ENCODE data around the gene GPR33.

GPR33 gene

DNA sequence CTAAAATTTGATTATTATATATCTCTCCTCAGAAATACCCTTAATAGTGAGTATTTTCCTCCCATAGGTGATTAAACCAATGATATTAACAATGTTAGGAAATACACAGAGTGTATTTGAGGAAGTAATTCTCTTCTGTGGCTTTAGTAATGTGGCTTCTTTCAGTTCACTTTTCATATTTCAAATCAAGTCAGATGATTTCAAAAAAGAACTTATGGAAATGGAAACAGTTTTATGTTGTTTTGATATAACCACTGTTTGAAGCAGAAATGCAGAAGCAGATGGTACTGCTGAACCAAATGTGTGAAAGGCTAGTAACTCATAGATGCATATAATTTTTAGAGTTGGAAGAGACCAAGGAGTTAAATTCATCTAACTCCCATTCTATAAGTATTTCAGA is 1.9 kb upstream of the GPR33 start:
- Histone ChIP-seq H4K20me1 (ENCODE audit: insufficient read depth, low read length, poor library complexity, severe bottlenecking) (no peaks in the 10 kb centered on the region), H3K4me3 (ENCODE audit: low read length, poor library complexity, severe bottlenecking) (no peak overlapping the region), H3K9me3 (ENCODE audit: insufficient read depth, low read depth, low read length) (no peaks in the 10 kb centered on the region), H2AFZ (ENCODE audit: low read length) (no peak overlapping the region), H3K36me3 (ENCODE audit: insufficient read depth, low read length) (no peaks in the 10 kb centered on the region), H3K9ac (ENCODE audit: low read depth, low read length, poor library complexity, severe bottlenecking) (no peak overlapping the region), H3K4me2 (ENCODE audit: low read depth, low read length, poor library complexity, severe bottlenecking) (no peak overlapping the region), H3F3A (ENCODE audit: low read depth) (no peaks in the 10 kb centered on the region), H3K9me2 (replicated peaks; ENCODE audit: low read depth, low read length) (no peaks in the 10 kb centered on the region), H3K79me2 (ENCODE audit: insufficient read depth, low read length) (no peaks in the 10 kb centered on the region), H3K27me3 (ENCODE audit: insufficient read depth, low read length, poor library complexity, severe bottlenecking) (no peaks in the 10 kb centered on the region), H3K4me1 (ENCODE audit: insufficient read depth, low read length, poor library complexity, severe bottlenecking) (no peaks in the 10 kb centered on the region)
- no peak for TF ChIP-seq EZH2phosphoT487 (IDR thresholded peaks at IDR 0.05; ENCODE audit: borderline replicate concordance)
- TF ChIP-seq, protein P1, sequence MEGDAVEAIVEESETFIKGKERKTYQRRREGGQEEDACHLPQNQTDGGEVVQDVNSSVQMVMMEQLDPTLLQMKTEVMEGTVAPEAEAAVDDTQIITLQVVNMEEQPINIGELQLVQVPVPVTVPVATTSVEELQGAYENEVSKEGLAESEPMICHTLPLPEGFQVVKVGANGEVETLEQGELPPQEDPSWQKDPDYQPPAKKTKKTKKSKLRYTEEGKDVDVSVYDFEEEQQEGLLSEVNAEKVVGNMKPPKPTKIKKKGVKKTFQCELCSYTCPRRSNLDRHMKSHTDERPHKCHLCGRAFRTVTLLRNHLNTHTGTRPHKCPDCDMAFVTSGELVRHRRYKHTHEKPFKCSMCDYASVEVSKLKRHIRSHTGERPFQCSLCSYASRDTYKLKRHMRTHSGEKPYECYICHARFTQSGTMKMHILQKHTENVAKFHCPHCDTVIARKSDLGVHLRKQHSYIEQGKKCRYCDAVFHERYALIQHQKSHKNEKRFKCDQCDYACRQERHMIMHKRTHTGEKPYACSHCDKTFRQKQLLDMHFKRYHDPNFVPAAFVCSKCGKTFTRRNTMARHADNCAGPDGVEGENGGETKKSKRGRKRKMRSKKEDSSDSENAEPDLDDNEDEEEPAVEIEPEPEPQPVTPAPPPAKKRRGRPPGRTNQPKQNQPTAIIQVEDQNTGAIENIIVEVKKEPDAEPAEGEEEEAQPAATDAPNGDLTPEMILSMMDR (conservative IDR thresholded peaks at IDR 0.05; ENCODE audit: low read length), result no peak

DNA sequence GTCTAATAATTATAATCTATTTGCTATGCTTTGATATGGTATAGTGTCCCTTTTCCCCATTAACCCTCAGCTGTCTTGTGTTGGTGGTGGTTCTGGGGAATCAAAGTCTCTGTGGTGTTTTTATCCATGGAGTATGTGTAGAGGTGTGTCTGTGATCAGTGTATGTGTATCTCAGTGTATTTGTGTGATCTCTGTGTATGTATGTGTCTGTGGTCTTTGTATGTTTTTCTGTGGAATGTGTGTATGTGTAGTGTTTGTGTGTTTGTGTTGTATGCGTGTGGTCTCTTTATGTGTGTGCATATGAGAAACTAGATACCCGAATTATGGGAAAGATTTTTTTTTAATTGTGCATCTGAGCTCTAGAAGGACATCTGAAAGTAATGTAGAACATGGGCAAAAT is 1.1 kb downstream of the GPR33 start:
- H3K4me2 ChIP-seq (ENCODE audit: low read depth, low read length, poor library complexity, severe bottlenecking), result no peak overlapping the region
- no peak overlapping the region for H3K4me3 ChIP-seq (ENCODE audit: low read length, poor library complexity, severe bottlenecking)
- no peaks in the 10 kb centered on the region for H3F3A ChIP-seq (ENCODE audit: low read depth)
- no peaks in the 10 kb centered on the region for H3K9me3 ChIP-seq (ENCODE audit: insufficient read depth, low read depth, low read length)
- no peaks in the 10 kb centered on the region for H4K20me1 ChIP-seq (ENCODE audit: insufficient read depth, low read length, poor library complexity, severe bottlenecking)
- H3K36me3 ChIP-seq (ENCODE audit: insufficient read depth, low read length), result no peaks in the 10 kb centered on the region
- TF ChIP-seq EZH2phosphoT487 (IDR thresholded peaks at IDR 0.05; ENCODE audit: borderline replicate concordance), result no peak
- TF ChIP-seq, protein P1 (conservative IDR thresholded peaks at IDR 0.05; ENCODE audit: low read length), result no peak
- no peak overlapping the region for H2AFZ ChIP-seq (ENCODE audit: low read length)
- H3K79me2 ChIP-seq (ENCODE audit: insufficient read depth, low read length), result no peaks in the 10 kb centered on the region
- no peaks in the 10 kb centered on the region for H3K4me1 ChIP-seq (ENCODE audit: insufficient read depth, low read length, poor library complexity, severe bottlenecking)
- no peaks in the 10 kb centered on the region for H3K9me2 ChIP-seq (replicated peaks; ENCODE audit: low read depth, low read length)
- H3K9ac ChIP-seq (ENCODE audit: low read depth, low read length, poor library complexity, severe bottlenecking), result no peak overlapping the region
- no peaks in the 10 kb centered on the region for H3K27me3 ChIP-seq (ENCODE audit: insufficient read depth, low read length, poor library complexity, severe bottlenecking)

DNA sequence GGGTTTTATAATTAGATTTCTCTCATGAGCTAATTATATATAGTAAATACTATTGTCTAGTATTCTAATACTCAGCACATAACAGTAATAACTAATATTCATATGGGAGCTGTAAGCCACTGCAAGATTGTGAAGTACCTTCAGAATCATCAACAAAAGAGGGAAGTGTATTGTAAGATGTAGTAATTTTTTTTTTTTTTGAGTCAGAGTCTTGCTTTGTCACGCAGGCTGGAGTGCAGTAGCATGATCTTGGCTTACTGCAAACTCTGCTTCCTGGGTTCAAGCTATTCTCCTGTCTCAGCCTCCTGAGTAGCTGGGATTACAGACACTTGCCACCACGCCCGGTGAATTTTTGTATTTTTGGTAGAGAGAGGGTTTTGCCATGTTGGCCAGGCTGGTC is 3.1 kb downstream of the GPR33 start:
- Histone ChIP-seq H4K20me1 (ENCODE audit: insufficient read depth, low read length, poor library complexity, severe bottlenecking) (no peaks in the 10 kb centered on the region), H3K79me2 (ENCODE audit: insufficient read depth, low read length) (no peaks in the 10 kb centered on the region), H3K4me1 (ENCODE audit: insufficient read depth, low read length, poor library complexity, severe bottlenecking) (no peaks in the 10 kb centered on the region), H3K4me2 (ENCODE audit: low read depth, low read length, poor library complexity, severe bottlenecking) (no peak overlapping the region), H3F3A (ENCODE audit: low read depth) (no peaks in the 10 kb centered on the region), H3K9me3 (ENCODE audit: insufficient read depth, low read depth, low read length) (no peaks in the 10 kb centered on the region), H3K9ac (ENCODE audit: low read depth, low read length, poor library complexity, severe bottlenecking) (no peak overlapping the region), H3K27me3 (ENCODE audit: insufficient read depth, low read length, poor library complexity, severe bottlenecking) (no peaks in the 10 kb centered on the region), H3K36me3 (ENCODE audit: insufficient read depth, low read length) (no peaks in the 10 kb centered on the region), H3K9me2 (replicated peaks; ENCODE audit: low read depth, low read length) (no peaks in the 10 kb centered on the region), H2AFZ (ENCODE audit: low read length) (no peak overlapping the region), H3K4me3 (ENCODE audit: low read length, poor library complexity, severe bottlenecking) (no peak overlapping the region)
- TF ChIP-seq EZH2phosphoT487 (IDR thresholded peaks at IDR 0.05; ENCODE audit: borderline replicate concordance), result no peak
- TF ChIP-seq, protein P1 (conservative IDR thresholded peaks at IDR 0.05; ENCODE audit: low read length), result no peak

All from Loucy (cell line).